NOMO-1 treated with DMSO at 0.1 percent for 48 hours (cell line): ENCODE measurements around the gene CHIC2.

Source experiments
- DNase-seq: peaks from one replicate; lab custom pipeline; 2025; ENCODE audit not compliant: unreplicated experiment; lab: John Stamatoyannopoulos, UW

CHIC2 gene

GRCh38 chr4:54014666-54015160, 49.7 kb downstream of the CHIC2 start:
- no peak for DNase-seq

DNA sequence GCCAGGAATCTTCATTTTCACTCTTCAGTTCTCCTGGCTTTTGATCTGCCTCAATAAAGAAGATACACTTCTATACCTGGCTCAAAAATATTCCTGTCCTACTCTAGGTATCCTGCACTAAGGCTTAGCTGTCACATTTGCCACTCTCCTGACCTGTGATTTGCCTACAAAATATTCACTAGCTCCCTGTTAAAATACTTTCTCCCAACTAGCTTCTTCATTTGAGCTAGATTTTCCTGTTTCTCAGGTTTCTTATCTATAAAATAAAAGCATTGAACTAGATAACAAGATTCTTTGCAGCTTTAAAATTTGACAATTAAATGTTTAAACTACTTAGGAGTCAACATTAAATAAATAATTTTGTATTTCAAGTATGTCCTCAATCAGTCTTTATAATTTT, 53.2 kb downstream of the CHIC2 start:
- DNase-seq, result no peak

GRCh38 chr4:54006755-54007154, 57.6 kb downstream of the CHIC2 start:
- no peak for DNase-seq

DNA sequence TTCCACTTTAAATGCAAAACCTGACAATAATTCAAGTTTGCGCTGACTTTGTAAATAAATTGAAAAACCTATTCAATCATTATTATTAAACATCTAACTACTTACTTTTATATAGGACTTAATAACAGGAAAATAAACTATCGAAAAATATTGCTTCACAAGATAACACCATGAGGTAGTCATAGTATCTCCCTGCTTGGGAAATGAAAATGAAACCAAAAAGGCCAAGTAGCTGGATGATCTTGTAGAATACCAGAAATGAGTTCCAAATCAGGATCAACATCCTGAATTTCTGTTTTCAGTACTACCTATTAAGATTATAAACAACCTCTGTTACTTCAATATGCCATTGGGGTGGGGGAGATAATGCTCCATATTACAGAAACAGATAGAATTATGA, 58.9 kb downstream of the CHIC2 start:
- DNase-seq, result no peak

DNA sequence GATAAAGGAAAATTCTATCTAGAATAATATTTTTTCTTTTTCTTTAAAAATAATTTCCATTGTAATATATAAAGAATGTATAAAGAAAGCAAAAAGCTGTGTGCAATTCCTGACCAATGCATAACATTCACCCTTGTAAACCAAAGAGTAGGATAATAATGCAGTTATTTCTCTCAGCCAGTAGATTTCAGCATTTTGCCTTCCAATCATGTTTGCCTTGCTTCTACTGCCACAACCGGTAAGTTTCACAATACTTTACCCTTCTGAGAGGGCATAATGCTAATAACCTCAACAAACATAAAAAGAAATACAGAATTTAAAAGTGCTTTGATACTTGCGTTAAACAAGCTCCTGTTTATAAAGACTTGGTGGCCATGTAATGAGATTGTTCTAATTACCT, 59.9 kb downstream of the CHIC2 start:
- no peak for DNase-seq

- DNase-seq, result no peak
Measured at GRCh38 chr4:54001668-54002365, 62.6 kb downstream of the CHIC2 start.

DNA sequence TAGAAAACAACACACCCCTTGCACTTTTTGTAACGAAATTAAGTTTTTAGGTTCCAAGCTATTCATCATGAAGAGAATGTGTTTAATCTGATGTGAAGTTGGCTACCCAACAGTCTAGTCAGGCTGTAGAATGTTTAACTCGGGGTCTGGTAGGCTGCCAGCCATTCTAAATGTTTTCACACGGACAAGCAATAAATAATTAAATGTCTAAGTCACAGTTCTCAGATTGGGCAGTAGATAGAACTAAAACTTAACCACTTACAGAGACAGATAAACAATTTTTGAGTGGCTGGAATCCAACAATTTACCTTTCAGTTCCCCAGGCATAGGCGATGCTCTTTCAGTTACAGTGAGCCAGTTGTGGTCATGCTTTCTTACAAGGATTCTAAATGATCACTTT, 66.5 kb downstream of the CHIC2 start:
- no peak for DNase-seq

GRCh38 chr4:53994382-53995102, 69.9 kb downstream of the CHIC2 start:
- peak; percentile 27 for DNase-seq

DNA sequence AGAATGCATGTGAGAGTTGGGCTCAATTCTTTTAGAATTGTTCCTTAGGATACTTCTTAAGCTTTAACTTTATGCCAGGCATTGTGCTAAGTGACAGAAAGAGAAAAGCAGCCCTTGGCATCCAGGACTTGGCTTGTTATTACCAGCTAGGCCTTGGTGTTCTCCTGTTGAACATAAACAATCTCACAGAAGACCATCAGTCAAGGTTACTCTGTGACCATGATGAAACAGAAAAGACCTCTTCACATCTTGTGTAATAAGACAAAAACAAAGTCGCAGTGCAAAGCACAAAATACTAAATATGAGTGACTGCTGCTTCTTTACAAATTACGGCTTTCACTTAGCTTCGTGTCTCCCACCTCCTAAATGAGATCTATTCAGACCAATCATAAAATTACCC, 71.6 kb downstream of the CHIC2 start:
- no peak for DNase-seq

GRCh38 chr4:53991821-53992220, 72.6 kb downstream of the CHIC2 start:
- no peak for DNase-seq

DNA sequence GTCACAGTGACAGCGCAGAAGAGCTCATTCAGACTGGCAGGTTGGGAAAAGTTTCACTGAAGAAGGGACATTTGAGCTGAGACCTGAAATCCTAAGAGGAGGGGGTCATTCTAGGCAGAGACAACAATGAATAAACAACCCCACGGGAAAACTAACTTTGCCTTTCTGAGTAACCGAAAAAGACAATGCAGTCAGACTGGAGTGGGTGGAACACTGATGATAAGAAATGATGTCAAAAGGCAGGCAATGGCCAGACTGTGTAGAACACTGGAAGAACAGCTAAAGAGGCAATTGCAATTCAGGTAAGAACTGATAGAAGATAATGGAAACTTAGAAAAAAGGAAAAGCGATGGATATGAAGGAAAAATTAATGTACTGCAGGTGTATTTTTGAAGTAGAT, 73.8 kb downstream of the CHIC2 start:
- no peak for DNase-seq

- no peak for DNase-seq
Measured at GRCh38 chr4:53987761-53988171, 76.6 kb downstream of the CHIC2 start.

DNA sequence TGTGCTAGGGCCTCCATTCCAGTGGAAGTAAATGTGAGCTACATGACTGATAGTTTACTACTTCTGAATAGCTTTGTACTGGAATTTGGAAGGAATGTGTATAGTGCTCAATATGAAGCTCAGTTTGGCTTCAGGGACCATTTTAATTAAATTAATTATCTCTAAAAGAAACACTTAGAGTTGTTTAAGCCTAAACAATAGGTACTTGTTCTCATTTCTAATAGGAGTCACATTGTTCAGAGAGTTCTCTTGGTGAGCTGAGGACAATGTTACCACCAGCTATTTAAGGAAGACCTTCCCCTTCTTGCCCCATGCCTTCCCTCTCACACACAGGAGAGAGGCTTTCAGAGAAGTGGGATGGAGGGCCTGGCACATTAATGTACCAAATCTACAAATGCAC, 78.3 kb downstream of the CHIC2 start:
- DNase-seq, result no peak

GRCh38 chr4:53981567-53981966, 82.8 kb downstream of the CHIC2 start:
- DNase-seq, result no peak

DNA sequence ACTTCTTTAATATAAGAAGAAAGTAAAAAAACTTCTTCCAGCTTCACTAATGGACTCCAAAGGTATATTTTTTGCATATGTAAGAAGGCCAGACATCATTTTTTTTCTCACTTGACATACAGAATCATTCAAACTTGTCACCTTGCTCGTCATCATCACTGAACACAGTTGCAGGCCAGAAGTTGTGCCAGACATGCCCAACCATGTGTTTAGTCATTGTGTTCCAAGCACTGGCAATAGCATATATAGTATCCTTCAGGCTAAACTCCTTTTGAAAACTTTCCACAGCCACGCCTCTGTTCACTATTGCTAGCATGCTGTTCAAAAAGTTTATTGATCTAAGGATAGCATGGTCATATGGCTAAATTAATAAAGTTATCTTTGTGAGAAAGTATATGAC, 83.3 kb downstream of the CHIC2 start:
- no peak for DNase-seq

- DNase-seq, result no peak
Measured at GRCh38 chr4:53974561-53974960, 89.8 kb downstream of the CHIC2 start.

GRCh38 chr4:53967986-53968385, 96.4 kb downstream of the CHIC2 start:
- no peak for DNase-seq

DNA sequence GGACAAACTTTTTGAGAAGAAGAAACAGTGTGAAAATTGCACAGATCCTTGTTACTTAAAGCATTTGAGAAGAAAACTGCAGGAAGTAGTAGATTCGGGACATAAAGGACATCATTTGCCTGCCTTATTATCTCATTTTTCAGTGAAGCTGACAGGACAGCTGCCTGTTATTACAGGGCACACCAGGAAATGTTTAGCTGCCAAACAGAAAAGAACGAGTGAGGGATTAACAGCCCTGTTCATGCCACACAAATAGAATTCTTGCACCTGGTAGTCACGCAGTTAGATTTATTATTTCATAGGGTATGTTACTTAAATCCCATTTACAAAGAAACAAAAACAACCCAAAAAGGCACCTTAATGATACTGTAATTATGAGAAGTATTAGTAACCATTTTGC, 100.6 kb downstream of the CHIC2 start:
- no peak for DNase-seq

DNA sequence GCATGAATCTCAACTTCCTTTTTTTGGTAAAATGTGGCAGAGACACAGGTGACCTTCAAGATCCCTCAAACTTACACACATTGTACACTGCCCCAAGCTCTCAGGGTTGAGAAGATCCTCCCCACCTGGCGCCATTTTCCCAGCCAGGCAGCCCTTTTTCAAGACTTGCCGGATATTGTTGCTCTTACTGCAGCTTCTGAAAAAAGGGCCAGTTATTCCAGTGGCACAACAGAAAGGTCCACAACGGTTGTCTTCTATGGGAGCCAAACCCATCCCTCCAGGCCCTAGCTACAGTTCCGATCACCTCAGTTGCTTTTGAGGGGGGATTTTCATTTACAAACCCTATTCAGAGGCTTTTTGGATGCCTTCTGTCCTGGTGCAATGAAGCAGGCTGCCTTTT, 101.1 kb downstream of the CHIC2 start:
- DNase-seq, result no peak

- DNase-seq, result no peak
Measured at GRCh38 chr4:53962516-53963225, 101.7 kb downstream of the CHIC2 start.

GRCh38 chr4:53961351-53961750, 103.1 kb downstream of the CHIC2 start:
- DNase-seq, result no peak

GRCh38 chr4:53960843-53961242, 103.6 kb downstream of the CHIC2 start:
- DNase-seq, result no peak
